CD4-positive, alpha-beta T cell treated with Interleukin-17A for 1 hour (primary cell): ENCODE results near the gene WNT9A.
A peak's percentile ranks its signal among the peaks of the same experiment; 100 is the strongest.

Experiments
- DNase-seq: peaks from one replicate; pipeline ENCODE4 v3.0.0-alpha.2; 2020

The WNT9A gene

GRCh38 chr1:227895828-227896685 lies 51.7 kb downstream of the WNT9A start:
- DNase-seq: no peak

DNA sequence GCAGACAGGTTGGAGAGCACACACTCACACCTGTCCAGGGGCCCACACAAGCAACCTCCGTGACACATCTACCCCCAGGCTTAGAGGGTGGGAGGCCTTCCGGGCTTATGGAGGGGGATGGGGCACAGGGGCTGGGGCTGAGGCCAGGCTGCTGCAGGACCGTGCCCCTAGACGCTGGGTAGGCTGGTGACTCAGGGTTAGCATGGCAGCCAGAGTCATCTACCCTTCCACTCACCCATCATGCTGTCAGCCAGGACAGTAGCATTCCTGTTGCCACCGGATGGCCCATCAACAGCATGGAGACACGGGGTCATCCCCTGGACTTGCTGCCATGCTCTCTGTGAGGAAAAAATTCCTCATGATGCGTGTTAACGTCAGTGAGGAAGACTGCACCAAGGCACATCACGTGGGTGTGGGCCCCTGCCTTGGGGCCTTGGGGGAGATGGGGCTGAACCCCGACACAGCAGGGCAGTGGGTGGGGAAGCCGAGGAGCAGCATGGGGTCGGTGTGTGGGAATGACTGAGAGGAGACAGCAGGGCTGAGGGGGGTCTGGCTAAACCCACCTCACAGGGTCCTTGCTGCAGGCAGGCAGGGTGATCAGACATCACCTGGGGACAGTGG lies 52.8 kb downstream of the WNT9A start:
- DNase-seq: no peak

DNA sequence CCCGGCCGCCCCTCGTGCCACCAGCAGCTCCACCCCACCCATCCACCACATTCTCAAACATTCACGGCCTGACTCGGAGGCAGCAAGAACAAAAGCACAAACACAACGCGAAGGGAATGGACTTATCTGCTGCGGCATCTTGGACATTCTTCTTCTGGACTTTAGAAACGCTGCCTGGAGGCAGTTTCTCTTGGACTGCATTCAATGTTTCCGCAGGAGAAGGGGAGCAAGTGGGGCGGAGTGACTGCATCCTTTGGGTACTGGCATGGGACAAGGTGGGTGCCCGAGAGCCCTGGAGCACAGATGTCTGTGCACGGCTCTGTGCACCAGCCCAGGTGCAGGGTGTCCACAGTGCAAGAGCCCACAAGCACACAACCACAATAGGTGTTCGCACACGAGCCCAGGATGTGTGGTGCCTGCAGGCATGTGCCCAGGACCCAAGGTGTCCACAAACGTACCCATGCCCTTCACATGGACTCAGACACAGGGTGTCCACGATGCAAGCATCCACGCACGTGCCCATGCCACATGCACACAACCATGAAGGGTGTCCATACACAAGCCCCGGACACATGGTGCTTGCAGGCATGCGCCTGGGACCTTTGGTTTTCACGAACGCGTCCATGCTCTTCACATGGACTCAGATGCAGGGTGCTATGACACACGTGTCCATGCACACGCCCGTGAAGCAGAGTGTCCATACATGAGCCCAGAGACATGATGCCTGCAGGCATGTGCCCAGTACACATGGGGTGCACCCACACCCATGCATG lies 53.6 kb downstream of the WNT9A start:
- no peak for DNase-seq

DNA sequence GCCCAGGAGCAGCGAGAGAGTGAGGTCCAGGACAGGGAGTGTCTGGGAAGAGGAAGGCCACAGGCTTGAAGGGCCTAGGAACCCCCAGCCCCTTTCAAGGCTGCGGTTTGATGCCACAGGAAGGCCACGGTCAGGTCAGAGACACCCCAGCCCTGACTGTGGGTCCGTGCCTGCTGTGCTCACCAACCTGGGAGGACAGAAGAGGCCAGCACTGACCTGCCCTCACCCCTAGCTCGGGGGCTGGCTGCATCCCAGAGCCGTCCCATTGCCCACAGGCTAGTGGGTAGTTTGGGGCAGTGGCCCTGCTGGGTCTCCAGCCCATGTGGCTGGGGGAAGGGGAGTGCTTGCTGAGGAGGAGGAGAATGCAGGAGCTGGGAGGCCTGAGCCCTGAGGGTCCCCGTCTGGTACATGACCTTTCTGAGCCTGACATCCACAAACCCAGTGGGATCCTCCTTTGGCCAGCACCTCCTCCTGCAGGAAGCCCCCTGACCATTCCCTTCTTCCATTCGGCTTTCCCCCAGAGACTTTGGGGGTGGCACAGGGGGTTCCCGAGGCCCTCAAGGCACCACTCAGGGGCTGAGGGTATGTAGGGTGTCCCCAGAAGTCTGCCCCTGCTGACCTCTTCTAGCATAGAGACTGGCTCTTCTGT lies 54.3 kb downstream of the WNT9A start:
- DNase-seq: no peak

DNA sequence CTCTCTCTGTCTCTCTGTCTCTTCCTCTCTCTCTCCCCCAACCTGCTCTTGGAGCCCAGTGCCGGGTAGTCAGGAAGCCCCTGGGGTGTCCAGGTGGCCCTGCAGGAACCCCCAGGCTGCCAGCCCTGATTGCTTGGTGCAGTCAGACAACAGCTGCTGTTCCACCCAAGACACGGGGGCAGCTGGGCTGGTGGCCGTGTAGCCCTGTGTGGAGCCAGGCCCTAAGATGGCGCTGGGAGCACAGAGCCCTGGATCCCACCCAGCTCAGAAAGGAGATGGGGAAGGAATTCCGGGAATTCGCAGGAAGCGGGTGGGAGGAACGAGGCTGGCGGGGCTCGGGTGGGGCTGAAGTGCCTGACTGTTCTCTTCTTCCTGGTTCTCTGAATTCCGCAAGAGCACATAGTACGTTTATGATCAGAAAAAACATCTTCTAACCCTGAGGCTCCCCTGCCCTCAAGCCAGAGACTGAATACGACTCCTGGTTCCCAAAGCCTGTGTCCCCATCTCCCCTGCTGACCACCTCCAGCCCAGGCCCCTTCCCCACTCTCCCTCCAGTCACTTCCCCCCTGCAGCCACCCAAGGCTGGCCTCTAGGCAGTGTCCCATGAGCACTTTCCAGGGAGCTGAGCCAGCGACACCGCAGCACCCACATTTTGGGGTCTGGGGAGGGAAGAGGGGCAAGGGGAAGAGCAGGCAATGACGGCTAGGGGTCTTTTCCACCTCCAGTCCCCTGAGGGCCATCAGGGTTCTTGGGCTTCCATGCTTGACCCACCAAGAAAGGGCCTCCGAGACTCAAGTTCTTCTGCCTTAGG lies 55.0 kb downstream of the WNT9A start:
- DNase-seq: no peak

DNA sequence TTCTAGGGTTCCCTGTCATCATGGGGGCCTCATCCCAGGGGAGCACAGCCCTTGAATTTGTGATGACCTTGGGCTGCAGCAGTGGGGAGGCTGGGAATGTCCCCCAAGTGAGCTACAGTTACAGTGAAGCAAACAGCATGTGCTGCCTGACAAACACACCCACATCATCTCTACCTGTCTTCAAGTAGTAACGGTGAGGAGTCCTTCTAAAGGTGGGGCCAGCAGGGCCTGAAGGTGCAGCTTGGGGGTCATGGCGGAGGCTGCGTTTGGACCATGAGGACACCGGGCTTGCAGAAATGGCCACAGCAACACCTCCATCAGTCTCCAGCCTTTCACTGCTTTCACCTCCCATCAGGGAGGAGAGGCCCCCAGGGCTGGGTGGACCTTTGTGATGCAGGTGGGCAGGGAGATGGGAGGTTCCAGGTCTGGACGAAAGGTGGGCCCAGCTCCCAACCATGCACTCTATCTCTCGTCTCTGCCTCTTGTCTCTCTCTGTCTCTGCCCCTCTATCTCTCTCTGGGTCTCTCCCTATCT lies 55.7 kb downstream of the WNT9A start:
- DNase-seq: no peak

- DNase-seq: no peak
Measured at GRCh38 chr1:227891223-227891954, 56.3 kb downstream of the WNT9A start.

DNA sequence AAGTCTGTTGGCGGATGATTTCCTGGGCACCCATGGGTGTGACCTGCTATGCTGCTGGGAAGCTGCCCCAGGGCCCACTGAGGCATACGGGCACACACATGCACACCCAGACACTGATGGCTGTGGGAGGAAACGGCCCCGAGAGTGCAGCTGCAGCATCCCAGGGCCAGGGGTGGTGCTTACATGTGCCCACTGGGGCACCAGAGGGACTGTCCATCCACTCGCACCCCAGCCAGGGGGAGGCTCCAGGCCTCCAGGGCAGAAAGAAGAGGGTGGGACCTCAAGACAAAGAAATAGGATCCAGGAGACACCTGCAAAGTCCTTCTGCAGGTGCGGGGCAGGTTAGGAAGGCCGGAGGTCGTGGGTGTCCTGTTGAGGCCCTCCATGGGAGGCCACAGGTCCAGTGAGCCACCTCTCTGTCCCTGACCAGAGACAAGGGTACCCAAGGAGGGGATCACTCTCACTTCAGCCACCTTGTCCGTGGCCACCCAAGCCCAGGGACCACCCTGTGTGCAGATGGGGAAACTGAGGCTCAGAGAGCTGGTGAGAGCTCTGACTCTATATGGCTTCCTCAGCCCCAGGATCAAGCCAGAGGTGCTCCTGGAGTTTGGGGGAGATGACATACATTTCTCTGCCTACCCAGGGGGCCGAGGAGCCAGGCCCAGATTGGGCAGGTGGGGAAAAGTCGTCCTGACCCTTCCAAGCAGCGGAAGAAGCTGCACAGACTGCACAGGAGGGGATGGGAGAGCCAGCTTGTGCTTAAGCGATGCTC lies 57.1 kb downstream of the WNT9A start:
- DNase-seq: no peak

DNA sequence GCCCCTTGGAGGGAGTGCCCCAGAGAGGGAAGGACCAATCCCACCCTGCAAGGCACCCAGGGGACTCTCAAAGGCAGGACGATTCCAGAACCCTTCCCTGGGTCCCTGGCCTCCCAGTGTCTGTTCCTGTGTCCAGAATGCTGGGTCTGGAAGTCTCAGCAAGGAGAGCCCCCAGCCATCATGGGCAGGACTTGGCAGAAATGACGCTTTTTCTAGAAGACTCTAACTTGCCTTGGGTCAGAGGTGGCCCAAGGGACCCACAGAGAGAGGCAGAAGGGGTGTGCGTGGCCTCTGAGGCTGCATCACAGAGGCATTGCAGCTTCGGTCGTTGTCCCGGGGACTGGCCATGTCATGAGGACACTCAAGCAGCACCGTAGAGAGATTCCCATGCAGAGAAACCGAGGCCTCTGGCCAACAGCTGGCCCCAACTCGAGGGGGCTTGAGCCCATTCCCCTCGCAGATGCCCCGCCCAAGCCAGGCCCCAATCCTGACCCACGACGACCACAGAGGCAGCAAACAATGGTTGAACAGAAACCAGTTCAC lies 57.8 kb downstream of the WNT9A start:
- no peak for DNase-seq

- no peak for DNase-seq
Measured at GRCh38 chr1:227889047-227889862, 58.5 kb downstream of the WNT9A start.

DNA sequence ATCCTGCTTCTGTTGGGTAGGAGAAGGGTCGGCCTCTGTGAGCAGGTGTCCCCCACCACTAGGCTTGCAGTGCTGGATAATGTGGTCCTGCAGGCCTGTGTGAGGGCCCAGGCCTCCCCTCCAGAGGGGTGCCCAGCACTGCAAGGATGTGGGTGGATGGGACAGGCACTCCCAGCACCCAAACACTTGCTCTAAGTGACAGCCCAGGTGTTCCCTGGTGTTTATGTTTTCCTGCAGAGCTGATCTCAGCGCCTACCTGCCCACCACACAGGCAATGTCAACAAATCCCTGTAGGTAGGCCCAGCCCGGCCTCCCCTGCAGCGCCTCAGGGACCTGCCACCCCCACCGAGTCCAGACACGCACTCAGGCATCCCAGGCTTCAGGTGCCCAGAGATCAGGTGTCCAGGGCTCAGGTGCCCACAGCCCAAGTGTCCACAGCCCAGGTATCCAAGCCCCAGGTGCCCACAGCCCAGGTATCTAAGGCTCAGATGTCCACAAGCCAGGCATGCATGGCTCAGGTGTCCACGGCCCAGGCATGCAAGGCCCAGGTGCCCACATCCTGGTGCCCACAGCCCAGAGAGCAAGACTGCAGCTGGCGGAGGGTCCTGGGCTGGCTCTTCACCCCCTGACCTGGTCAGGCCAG lies 59.2 kb downstream of the WNT9A start:
- DNase-seq: no peak

- DNase-seq: peak; percentile 64
Measured at GRCh38 chr1:227887697-227888403, 59.9 kb downstream of the WNT9A start.

DNA sequence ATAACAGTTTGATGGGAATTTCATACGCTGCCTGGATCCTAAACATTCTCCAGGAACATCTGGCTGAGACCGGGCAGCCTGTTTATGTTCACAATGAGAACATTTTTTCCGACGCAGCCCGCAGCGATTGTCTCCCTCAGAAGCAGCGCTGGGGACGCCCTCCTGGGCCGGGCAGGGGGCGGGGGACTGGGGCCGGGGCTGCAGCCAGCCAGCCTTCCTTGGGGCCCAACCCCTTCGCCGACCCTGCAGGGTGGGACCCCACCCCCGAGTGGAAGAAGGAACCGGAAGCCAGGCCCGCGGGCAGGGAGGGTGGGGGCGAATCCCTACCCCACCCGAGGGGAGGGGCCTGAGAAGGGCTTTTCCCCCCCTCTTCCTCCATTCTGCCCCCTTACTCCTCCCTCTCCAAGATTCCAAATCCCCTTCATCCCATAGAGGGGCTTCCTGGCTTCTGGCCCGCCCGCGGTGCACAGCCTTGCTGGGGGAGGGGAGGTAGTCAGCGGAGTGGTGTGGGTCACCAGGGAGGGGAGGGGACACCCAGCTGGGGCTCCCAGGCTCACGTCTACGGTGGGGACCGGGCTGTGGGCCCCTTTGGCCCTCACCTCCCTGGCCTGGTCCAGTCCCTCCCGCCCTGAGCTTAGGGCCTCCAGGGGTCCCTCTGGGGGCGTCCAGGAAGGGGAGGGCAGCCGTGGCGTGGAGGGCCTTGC lies 60.6 kb downstream of the WNT9A start:
- DNase-seq: peak; percentile 52

DNA sequence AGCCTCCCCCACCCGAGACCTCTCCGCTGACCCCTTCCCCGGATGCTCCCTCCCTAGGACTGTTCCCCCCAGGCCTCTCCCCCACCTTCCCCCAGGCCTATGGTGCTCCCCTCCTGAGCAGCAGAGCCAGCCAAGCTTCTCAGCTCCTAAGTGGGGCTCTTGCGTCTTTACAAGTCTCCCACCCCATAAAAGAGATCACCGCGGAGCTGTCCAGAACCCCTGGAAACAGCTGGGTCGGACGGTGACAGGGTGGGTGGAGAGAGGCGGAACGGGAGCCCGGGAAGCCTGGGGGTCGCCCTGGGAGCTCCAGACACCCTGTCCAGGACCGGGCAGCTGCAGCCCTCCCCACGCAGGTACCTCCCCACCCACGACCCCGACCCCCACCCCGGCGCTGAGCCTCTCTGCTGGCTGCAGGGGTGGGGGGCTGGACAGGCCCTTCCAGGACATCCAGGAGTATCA lies 61.2 kb downstream of the WNT9A start:
- no peak for DNase-seq

DNA sequence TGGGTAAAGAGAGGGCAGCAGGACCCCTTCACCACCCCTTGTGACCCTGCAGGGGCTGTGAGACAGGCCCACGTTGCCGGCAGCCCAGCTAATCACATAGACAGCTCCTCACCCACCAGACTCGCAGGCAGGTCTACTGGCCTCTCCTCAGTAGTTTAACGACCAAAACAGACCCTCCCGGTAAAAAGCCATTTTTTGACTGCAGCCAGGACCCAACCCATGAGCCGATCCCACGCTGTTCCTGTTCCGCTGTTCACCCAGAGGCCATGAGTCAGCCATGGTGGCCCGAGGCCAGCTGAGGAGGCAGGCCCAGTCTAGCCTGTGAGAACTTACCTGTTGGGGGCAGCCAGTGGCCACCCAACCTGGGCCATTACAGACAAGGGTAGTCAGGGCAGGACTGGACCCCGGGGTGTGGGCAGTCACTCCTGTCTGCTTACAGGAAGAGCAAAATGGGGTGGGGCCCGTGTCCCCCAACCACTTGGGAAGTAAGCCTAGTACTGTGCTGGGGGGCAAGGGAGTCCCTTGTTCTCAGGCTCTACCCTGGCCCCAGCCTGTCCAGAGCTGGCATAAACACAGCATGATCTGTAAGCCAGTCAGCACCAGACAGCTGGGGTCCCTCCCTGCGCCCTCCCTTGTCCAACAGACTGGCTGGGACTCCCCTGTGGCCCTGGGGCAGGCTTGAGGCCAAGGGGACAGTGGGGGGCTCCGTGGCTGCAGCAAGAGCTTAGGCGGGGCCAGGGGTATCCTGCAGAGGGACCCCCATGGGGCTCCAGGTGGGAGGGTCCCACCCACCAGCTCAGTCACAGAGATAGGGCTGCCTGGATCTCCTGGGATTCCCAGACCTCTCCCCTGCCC lies 61.9 kb downstream of the WNT9A start:
- no peak for DNase-seq

DNA sequence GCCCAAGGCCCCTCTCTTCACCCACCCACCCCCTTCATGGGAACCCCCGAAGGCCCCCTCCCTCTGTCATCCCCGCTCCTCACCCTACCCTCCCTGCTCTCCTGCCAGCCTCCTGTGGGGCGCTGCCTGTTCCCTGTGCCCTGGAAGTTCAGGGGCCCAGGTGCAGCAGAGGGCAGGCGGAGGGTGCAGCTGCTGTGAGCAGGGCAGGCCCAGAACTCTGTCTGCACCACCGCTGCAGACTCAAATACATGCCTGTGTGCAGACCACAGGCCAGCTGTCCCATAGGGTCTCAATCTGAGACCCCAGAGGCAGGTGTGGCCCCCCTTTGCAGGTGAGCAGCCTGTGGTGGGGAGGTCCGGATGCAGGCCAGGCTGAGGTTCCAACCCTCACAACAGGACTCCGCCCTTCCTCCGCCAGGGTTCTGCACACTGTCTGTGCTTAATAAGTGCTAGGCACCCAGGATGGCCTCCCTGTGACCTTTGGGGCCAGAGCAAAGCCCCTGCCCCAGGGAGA lies 62.5 kb downstream of the WNT9A start:
- DNase-seq: peak; percentile 45
